Retinal pigment epithelial cell (primary cell): ENCODE results near the gene TRMO.

ENCODE experiments used
- DNase-seq: peaks from one replicate; pipeline ENCODE4 v3.0.0-alpha.2; 2010; ENCODE audit warnings: low read depth
- H3K4me3 ChIP-seq: 2 replicates; pipeline ENCODE4 v1.5.1; 2011; ENCODE audit warnings: mild to moderate bottlenecking, low read length, control low read depth, moderate library complexity
- TF ChIP-seq, protein P1 (sequence below): conservative IDR thresholded peaks from 2 replicates; pipeline ENCODE4 v1.5.1; 2011; ENCODE audit warnings: low read depth, low read length, control low read depth, inconsistent platforms

TRMO gene

DNA sequence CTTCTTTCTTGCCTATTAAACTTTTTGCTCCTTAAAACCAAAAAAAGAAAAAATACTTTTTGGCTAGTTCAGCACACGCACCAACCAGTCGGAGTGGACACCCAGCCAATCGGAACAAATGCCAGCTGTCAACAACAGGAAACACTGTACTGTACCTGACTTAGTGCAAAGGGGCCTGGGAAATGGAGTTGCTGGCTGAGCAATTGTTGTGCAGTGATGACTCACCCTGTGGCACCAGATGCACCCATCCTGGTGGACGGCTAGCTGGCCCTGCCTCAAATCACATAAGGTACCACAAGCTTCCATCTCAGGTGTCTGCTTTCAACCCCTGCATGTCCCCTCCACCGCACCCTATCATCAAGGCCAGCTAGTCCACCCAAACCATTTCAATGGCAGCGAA lies 48.4 kb downstream of the TRMO start:
- DNase-seq: no peak
- H3K4me3 ChIP-seq: no peak overlapping the region
- TF ChIP-seq, protein P1, sequence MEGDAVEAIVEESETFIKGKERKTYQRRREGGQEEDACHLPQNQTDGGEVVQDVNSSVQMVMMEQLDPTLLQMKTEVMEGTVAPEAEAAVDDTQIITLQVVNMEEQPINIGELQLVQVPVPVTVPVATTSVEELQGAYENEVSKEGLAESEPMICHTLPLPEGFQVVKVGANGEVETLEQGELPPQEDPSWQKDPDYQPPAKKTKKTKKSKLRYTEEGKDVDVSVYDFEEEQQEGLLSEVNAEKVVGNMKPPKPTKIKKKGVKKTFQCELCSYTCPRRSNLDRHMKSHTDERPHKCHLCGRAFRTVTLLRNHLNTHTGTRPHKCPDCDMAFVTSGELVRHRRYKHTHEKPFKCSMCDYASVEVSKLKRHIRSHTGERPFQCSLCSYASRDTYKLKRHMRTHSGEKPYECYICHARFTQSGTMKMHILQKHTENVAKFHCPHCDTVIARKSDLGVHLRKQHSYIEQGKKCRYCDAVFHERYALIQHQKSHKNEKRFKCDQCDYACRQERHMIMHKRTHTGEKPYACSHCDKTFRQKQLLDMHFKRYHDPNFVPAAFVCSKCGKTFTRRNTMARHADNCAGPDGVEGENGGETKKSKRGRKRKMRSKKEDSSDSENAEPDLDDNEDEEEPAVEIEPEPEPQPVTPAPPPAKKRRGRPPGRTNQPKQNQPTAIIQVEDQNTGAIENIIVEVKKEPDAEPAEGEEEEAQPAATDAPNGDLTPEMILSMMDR: no peak

DNA sequence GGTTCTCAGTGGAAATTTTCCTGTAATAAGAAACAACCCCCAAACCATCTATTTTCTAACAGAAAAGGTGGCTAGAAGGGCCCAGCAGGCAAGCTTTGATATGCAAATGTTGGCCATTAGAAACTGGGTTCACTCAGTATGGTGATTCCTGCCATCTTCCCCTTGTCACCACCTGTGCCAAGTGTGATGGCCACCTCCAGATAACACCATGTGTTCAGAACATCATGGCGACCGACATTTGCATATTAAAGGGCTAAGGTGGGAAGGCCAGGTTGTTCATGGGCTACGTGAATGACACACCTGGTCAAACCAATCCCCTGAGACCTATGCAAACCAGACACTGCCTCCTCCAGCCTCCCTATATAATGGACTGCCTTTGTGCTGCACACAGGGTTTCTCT lies 48.9 kb downstream of the TRMO start:
- no peak for DNase-seq
- no peak overlapping the region for H3K4me3 ChIP-seq
- TF ChIP-seq, protein P1: no peak

DNA sequence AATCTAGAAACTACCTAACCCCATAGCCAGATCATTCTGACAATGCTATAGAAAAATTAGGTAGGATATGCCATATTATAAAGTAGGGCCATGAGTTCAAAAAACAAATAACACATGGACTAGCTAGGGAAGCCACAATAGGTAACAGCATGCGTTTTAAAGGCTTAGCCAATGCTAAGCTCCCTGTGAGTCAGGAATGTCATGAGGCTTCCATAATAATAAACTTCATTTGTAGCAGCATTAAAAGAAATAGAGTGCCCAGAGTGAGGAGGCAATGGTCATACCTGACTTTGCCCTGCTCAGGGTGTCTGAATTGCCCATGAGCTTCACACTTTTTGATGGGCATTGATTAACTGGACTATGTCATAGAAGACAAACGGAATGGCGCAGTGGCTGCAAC lies 53.4 kb downstream of the TRMO start:
- DNase-seq: no peak
- TF ChIP-seq, protein P1: no peak
- no peak overlapping the region for H3K4me3 ChIP-seq

DNA sequence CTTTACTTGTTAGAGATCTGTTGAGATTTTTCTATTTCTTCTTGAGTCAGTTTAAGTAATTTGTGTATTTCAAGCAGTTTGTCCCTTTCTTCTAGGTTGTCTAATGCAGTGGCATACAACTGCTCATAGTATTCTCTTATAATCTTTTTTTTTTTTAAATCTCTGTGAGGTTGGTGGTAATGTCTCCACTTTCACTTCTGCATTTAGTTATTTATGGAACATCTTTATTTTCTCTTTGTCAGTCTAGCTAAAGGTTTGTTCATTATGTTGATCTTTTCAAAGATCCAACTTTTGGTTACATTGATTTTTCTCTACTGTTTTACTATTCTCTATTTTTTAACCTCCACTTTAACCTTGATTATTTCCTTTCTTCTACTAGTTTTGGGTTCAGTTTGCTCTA lies 55.5 kb downstream of the TRMO start:
- TF ChIP-seq, protein P1: no peak

DNA sequence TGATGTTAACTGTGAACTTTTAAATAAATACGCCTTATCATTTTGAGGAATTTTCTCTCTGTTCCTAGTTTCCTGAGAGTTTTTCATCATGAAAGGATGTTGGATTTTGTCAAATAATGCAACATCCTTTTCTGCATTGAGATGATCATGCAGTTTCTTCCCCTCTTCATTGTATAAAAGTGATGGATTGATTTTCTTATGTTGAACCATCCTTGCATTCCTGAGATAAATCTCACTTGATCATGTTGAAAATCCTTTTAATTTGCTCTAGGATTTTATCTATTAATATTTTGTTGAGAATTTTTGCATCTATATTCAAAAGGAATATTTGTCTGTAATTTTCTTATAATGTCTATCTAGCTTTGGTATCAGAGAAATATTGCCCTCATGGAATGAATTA lies 56.0 kb downstream of the TRMO start:
- H3K4me3 ChIP-seq: no peak overlapping the region
- TF ChIP-seq, protein P1: no peak
- no peak for DNase-seq

More for the DNA sequence above, 55.5 kb downstream of the TRMO start:
- no peak overlapping the region for H3K4me3 ChIP-seq
- no peak for DNase-seq

DNA sequence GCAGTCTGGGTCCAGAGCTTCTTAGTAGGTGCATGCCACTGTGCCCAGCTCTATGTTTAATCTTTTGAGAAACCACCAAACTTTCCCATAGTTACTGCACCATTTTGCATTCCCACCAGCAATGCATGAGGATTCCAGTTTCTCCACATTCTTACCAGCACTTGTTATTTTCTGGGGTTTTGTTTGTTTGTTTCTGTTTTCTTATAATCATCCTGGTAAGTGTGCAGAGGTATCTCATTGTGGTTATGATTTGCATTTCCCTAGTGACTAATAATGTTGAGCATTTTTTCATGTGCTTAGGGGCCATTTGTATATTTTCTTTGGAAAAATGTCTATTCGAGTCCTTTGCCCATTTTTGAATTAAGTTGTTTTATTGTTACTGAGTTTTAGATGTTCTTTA lies 57.9 kb downstream of the TRMO start:
- TF ChIP-seq, protein P1: no peak
- no peak overlapping the region for H3K4me3 ChIP-seq
- DNase-seq: no peak

DNA sequence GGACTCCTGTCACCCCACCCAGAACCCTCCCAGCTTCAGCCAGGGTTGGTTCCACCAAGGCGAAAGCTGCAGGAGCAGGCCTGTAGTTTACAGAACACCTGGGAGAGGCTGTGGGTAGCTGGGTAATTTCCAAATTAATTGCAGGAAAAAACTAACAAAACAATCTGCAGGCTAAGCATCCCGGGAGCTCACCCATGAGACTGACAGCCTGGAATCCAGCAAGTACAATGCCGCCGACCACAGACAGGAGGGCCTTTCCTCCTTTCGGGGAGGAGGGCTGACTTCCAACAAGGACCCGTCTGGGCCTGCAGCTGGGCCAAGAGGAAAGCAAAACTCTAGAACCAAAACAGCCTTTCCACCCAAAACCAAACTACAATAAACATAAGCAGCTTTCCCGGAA lies 59.0 kb downstream of the TRMO start:
- DNase-seq: no peak
- TF ChIP-seq, protein P1: no peak
- no peak overlapping the region for H3K4me3 ChIP-seq
